ENCODE results near the gene INPP5A. TPM values are rescaled to one million over a fixed set of nuclear protein-coding genes. Genes with fewer than 3 reads are reported as not detected.
"Not testable (repeated sequence)": the region's sequence is repeated elsewhere in the genome, so short reads cannot be mapped to it uniquely, and the experiment has no call there.

Gene INPP5A
- total RNA-seq, 1 experiment from 2014 or later, result 16.6 TPM

DNA sequence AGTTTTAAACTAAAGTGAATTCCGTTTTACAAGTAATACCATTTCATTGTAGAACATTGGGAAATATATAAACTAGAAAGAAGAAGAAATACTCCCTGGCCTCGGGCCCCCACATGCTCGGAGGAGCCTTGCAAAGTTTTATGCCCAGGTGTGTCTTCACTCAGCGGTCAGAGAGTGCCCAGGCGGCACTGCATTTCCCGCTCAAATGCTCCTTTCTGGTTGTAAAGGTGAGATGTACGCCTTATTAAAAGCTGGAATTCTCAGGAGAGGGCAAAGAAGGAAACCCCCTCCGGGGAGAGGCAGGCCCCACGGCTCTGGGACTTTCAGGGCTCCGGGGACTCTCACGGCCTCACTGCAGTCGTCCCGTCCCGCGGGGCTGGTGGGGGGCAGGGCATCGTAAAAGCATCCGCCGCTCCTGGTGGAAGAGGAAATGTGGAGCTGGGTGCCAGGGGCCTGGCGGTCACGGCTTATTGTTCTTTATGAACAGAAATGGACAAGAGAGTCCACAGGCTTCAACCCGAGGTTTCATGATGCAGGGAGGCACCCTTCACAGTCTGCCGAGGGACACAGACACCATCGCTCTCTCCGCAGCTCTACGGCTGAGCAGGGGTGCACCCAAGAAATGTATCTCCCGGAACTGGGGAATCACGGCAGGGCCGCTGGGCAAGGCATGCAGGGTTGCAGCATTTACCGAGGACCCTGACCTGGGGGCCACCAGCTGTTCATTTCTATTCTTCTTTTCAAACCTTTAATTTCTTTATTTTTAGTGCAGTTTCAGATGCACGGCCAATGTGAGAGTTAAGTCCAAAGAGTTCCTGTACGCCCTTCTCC is 47.7 kb upstream of the INPP5A start:
- H3K9me3 Mint-ChIP-seq (ENCODE audit: low read depth, unreplicated experiment), result no peaks in the 10 kb centered on the region
- intact Hi-C loops (cut with micrococcal nuclease; ENCODE audit: unreplicated experiment), result no loop called here
- CTCF ChIA-PET, result no interaction called here
- no peaks in the 10 kb centered on the region for H3K4me1 Mint-ChIP-seq (ENCODE audit: low read depth, unreplicated experiment)
- peaks cover 30% of the 10 kb centered on the region for H3K27me3 Mint-ChIP-seq (ENCODE audit: unreplicated experiment)
- TF ChIP-seq, protein P1, sequence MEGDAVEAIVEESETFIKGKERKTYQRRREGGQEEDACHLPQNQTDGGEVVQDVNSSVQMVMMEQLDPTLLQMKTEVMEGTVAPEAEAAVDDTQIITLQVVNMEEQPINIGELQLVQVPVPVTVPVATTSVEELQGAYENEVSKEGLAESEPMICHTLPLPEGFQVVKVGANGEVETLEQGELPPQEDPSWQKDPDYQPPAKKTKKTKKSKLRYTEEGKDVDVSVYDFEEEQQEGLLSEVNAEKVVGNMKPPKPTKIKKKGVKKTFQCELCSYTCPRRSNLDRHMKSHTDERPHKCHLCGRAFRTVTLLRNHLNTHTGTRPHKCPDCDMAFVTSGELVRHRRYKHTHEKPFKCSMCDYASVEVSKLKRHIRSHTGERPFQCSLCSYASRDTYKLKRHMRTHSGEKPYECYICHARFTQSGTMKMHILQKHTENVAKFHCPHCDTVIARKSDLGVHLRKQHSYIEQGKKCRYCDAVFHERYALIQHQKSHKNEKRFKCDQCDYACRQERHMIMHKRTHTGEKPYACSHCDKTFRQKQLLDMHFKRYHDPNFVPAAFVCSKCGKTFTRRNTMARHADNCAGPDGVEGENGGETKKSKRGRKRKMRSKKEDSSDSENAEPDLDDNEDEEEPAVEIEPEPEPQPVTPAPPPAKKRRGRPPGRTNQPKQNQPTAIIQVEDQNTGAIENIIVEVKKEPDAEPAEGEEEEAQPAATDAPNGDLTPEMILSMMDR (IDR thresholded peaks at IDR 0.05; ENCODE audit: unreplicated experiment), result no peak
- no TSS peak for BruUV-seq (replicated peaks)
- no peak overlapping the region for H3K4me3 Mint-ChIP-seq (ENCODE audit: low read depth, unreplicated experiment)
- no peak for DNase-seq
- no peak overlapping the region for H3K27ac Mint-ChIP-seq (ENCODE audit: unreplicated experiment)
- H3K36me3 Mint-ChIP-seq (ENCODE audit: insufficient read depth, unreplicated experiment), result no peaks in the 10 kb centered on the region

- DNase-seq; H3K4me3 Mint-ChIP-seq (ENCODE audit: low read depth, unreplicated experiment); H3K4me1 Mint-ChIP-seq (ENCODE audit: low read depth, unreplicated experiment); H3K36me3 Mint-ChIP-seq (ENCODE audit: insufficient read depth, unreplicated experiment); intact Hi-C loops (cut with micrococcal nuclease; ENCODE audit: unreplicated experiment); H3K27ac Mint-ChIP-seq (ENCODE audit: unreplicated experiment); BruUV-seq (replicated peaks); H3K9me3 Mint-ChIP-seq (ENCODE audit: low read depth, unreplicated experiment); CTCF ChIA-PET: not testable (repeated sequence)
- H3K27me3 Mint-ChIP-seq (ENCODE audit: unreplicated experiment), result peaks cover 46% of the 10 kb centered on the region
Observed at GRCh38 chr10:132491534-132491933, 46.1 kb upstream of the INPP5A start.

- BruUV-seq (replicated peaks), result no TSS peak
Observed at GRCh38 chr10:132492323-132493025, 45.1 kb upstream of the INPP5A start.

GRCh38 chr10:132493246-132493755 is 44.3 kb upstream of the INPP5A start:
- no peak for DNase-seq
- no peak overlapping the region for H3K4me3 Mint-ChIP-seq (ENCODE audit: low read depth, unreplicated experiment)
- CTCF ChIA-PET, result no interaction called here
- H3K9me3 Mint-ChIP-seq (ENCODE audit: low read depth, unreplicated experiment), result no peaks in the 10 kb centered on the region
- intact Hi-C loops (cut with micrococcal nuclease; ENCODE audit: unreplicated experiment), result no loop called here
- TF ChIP-seq, protein P1 (IDR thresholded peaks at IDR 0.05; ENCODE audit: unreplicated experiment), result no peak
- H3K27ac Mint-ChIP-seq (ENCODE audit: unreplicated experiment), result no peak overlapping the region
- BruUV-seq (replicated peaks), result no TSS peak
- H3K36me3 Mint-ChIP-seq (ENCODE audit: insufficient read depth, unreplicated experiment), result no peaks in the 10 kb centered on the region
- H3K27me3 Mint-ChIP-seq (ENCODE audit: unreplicated experiment), result peaks cover 53% of the 10 kb centered on the region
- no peaks in the 10 kb centered on the region for H3K4me1 Mint-ChIP-seq (ENCODE audit: low read depth, unreplicated experiment)

More at GRCh38 chr10:132492323-132493025, 45.1 kb upstream of the INPP5A start:
- CTCF ChIA-PET, result no interaction called here
- TF ChIP-seq, protein P1 (IDR thresholded peaks at IDR 0.05; ENCODE audit: unreplicated experiment), result no peak
- H3K36me3 Mint-ChIP-seq (ENCODE audit: insufficient read depth, unreplicated experiment), result no peaks in the 10 kb centered on the region
- DNase-seq, result no peak
- intact Hi-C loops (cut with micrococcal nuclease; ENCODE audit: unreplicated experiment), result no loop called here
- no peak overlapping the region for H3K27ac Mint-ChIP-seq (ENCODE audit: unreplicated experiment)
- H3K4me1 Mint-ChIP-seq (ENCODE audit: low read depth, unreplicated experiment), result no peaks in the 10 kb centered on the region
- no peaks in the 10 kb centered on the region for H3K9me3 Mint-ChIP-seq (ENCODE audit: low read depth, unreplicated experiment)
- peaks cover 49% of the 10 kb centered on the region for H3K27me3 Mint-ChIP-seq (ENCODE audit: unreplicated experiment)
- no peak overlapping the region for H3K4me3 Mint-ChIP-seq (ENCODE audit: low read depth, unreplicated experiment)

All from Calu3 (cell line).